ENCODE data around the gene PTPRN2.

- no peak for TF ChIP-seq CTCF (conservative IDR thresholded peaks at IDR 0.05)
- no peak for TF ChIP-seq EZH2 (IDR thresholded peaks at IDR 0.05; ENCODE audit: low read depth)
These were observed 643.6 kb downstream of the PTPRN2 start for GRCh38 chr7:157944051-157944450.

All from PC-9 (cell line).